GM23338 (cell line): ENCODE measurements around the gene NUAK2.

ENCODE experiments used
- EZH2 ChIP-seq: fragments of 200-600 bp; sonication (generic); IDR thresholded peaks from one replicate; pipeline ENCODE4 v1.8.0; 2017; ENCODE audit warnings: antibody characterized with exemption, mild to moderate bottlenecking, low read depth; ENCODE audit not compliant: unreplicated experiment
- EZH2phosphoT487 ChIP-seq: fragments of 200-600 bp; sonication (generic); IDR thresholded peaks from one replicate; pipeline ENCODE4 v1.8.1; 2018; ENCODE audit warnings: antibody characterized with exemption; ENCODE audit not compliant: unreplicated experiment
- JUNB ChIP-seq: IDR thresholded peaks from one replicate; pipeline ENCODE4 v1.6.1; 2016; ENCODE audit warnings: antibody characterized with exemption; ENCODE audit not compliant: unreplicated experiment
- POLR2AphosphoS5 ChIP-seq: IDR thresholded peaks from 2 replicates; pipeline ENCODE4 v1.6.1; 2016; ENCODE audit warnings: antibody characterized with exemption, low read depth
- STAT1 ChIP-seq: IDR thresholded peaks from one replicate; pipeline ENCODE4 v1.6.1; 2016; ENCODE audit warnings: antibody characterized with exemption; ENCODE audit not compliant: unreplicated experiment
- TF ChIP-seq, protein P1 (sequence below), 2 experiments: fragments of 200-600 bp in 1 of 2; sonication (generic) in 1 of 2; conservative IDR thresholded peaks; 2 replicates each; pipeline versions ENCODE4 v1.5.1 to v1.6.1; 2016 to 2017; ENCODE audit warnings: antibody characterized with exemption in 2 of 2, low read depth in 2 of 2, mild to moderate bottlenecking in 2 of 2, moderate library complexity in 1 of 2
- TF ChIP-seq, protein P2 (sequence below): IDR thresholded peaks from one replicate; pipeline ENCODE4 v1.6.1; 2018; ENCODE audit warnings: antibody characterized with exemption; ENCODE audit not compliant: unreplicated experiment
- TF ChIP-seq, protein P3 (sequence below): IDR thresholded peaks from 2 replicates; pipeline ENCODE4 v1.6.1; 2016; ENCODE audit warnings: antibody characterized with exemption

DNA sequence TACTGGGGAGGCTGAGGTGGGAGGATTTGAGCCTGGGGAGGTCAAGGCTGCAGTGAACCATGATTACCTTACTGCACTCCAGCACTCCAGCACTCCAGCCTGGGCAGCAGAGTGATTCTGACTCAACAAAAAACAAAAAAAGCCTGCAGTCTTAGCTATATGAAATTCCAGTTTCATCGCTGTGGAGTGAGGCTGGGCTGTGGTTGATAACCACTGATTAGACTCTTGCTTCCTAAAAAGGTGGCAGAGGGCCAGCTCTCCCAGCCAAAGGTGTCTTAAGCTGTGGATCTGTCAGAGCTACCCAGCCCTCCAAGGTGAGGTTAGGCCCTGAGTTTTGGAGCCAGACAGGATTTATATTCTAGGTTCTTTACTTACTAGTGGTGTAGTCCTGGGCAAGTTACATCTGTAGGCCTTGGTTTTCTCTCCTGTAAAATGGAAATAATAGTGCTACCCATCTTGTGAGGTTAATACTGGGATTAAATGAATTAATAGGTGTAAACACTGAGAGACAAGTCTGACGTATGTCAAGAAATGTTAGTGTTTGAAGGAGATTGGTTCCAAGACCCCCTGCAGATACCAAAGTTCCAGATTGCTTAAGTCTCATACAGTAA is 57.9 kb downstream of the NUAK2 start:
- TF ChIP-seq JUNB, result no peak
- TF ChIP-seq, protein P1, sequence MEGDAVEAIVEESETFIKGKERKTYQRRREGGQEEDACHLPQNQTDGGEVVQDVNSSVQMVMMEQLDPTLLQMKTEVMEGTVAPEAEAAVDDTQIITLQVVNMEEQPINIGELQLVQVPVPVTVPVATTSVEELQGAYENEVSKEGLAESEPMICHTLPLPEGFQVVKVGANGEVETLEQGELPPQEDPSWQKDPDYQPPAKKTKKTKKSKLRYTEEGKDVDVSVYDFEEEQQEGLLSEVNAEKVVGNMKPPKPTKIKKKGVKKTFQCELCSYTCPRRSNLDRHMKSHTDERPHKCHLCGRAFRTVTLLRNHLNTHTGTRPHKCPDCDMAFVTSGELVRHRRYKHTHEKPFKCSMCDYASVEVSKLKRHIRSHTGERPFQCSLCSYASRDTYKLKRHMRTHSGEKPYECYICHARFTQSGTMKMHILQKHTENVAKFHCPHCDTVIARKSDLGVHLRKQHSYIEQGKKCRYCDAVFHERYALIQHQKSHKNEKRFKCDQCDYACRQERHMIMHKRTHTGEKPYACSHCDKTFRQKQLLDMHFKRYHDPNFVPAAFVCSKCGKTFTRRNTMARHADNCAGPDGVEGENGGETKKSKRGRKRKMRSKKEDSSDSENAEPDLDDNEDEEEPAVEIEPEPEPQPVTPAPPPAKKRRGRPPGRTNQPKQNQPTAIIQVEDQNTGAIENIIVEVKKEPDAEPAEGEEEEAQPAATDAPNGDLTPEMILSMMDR (conservative IDR thresholded peaks at IDR 0.05; ENCODE audit: low read depth in 2 of 2), result no peak
- no peak for TF ChIP-seq POLR2AphosphoS5
- TF ChIP-seq EZH2, result no peak
- TF ChIP-seq, protein P2, sequence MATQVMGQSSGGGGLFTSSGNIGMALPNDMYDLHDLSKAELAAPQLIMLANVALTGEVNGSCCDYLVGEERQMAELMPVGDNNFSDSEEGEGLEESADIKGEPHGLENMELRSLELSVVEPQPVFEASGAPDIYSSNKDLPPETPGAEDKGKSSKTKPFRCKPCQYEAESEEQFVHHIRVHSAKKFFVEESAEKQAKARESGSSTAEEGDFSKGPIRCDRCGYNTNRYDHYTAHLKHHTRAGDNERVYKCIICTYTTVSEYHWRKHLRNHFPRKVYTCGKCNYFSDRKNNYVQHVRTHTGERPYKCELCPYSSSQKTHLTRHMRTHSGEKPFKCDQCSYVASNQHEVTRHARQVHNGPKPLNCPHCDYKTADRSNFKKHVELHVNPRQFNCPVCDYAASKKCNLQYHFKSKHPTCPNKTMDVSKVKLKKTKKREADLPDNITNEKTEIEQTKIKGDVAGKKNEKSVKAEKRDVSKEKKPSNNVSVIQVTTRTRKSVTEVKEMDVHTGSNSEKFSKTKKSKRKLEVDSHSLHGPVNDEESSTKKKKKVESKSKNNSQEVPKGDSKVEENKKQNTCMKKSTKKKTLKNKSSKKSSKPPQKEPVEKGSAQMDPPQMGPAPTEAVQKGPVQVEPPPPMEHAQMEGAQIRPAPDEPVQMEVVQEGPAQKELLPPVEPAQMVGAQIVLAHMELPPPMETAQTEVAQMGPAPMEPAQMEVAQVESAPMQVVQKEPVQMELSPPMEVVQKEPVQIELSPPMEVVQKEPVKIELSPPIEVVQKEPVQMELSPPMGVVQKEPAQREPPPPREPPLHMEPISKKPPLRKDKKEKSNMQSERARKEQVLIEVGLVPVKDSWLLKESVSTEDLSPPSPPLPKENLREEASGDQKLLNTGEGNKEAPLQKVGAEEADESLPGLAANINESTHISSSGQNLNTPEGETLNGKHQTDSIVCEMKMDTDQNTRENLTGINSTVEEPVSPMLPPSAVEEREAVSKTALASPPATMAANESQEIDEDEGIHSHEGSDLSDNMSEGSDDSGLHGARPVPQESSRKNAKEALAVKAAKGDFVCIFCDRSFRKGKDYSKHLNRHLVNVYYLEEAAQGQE, result no peak
- TF ChIP-seq, protein P3, sequence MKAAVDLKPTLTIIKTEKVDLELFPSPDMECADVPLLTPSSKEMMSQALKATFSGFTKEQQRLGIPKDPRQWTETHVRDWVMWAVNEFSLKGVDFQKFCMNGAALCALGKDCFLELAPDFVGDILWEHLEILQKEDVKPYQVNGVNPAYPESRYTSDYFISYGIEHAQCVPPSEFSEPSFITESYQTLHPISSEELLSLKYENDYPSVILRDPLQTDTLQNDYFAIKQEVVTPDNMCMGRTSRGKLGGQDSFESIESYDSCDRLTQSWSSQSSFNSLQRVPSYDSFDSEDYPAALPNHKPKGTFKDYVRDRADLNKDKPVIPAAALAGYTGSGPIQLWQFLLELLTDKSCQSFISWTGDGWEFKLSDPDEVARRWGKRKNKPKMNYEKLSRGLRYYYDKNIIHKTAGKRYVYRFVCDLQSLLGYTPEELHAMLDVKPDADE, result no peak
- TF ChIP-seq STAT1, result no peak
- no peak for TF ChIP-seq EZH2phosphoT487
